IPS-NIHi11 (cell line): ENCODE measurements around the gene MEIS2.
A peak's percentile ranks its signal among the peaks of the same experiment; 100 is the strongest.

Experiments
- DNase-seq: peaks from one replicate; pipeline ENCODE4 v3.0.0; 2012; ENCODE audit warnings: mixed read lengths, low spot score

Gene MEIS2

GRCh38 chr15:36964626-36965025, 135.7 kb downstream of the MEIS2 start:
- no peak for DNase-seq

GRCh38 chr15:36961956-36962355, 138.4 kb downstream of the MEIS2 start:
- no peak for DNase-seq

DNA sequence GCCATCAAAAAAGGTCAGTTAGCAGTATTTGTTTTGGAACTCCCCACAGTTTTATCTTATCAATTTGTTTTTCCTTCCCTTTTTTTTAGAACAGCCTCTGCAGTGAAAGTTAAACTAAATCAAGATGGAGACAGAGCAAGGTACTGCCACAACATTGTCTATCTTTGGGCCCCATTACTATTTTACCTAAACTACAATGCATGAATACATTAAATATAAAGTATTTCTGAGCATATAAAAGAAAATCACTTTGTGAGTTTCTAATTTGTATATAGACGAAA, 139.5 kb downstream of the MEIS2 start:
- DNase-seq = no peak

- DNase-seq = no peak
These were observed 140.0 kb downstream of the MEIS2 start for GRCh38 chr15:36960179-36960946.

DNA sequence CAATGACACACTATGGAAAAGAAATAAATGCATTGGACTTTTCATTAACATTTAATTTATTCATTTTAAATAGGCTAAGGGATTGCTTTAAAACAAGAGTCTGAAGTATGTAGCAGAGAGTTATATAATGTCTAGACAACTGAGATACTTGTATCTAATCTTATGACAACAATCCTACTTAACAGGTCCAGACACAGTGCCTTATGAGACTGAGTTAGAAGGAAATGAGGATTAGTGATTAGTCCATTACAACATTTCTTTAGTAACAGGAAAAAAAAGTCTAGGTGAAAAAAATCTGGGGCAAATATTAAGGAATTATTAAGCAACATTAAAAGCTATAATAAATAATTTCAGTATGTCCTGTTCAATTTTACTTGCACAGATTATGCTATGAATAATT, 140.6 kb downstream of the MEIS2 start:
- no peak for DNase-seq

DNA sequence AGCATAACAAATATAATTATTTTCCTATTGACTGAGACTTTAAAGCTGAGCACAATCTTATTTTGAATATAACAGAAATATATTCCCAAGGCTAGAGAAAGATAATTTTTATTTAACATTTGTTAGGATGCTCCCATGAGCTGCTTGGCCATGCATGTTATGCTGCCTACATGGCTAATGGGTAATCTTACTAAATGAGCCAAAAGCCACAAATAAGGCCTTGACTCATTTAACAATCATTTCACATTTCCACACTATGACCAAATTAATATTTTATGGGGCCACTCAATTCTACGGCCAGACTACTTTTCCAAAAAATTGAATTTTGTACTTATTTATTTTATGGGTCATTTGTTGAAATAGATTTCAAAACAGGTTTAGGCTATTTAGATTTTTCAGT, 141.7 kb downstream of the MEIS2 start:
- no peak for DNase-seq

GRCh38 chr15:36954486-36954885, 145.9 kb downstream of the MEIS2 start:
- no peak for DNase-seq

DNA sequence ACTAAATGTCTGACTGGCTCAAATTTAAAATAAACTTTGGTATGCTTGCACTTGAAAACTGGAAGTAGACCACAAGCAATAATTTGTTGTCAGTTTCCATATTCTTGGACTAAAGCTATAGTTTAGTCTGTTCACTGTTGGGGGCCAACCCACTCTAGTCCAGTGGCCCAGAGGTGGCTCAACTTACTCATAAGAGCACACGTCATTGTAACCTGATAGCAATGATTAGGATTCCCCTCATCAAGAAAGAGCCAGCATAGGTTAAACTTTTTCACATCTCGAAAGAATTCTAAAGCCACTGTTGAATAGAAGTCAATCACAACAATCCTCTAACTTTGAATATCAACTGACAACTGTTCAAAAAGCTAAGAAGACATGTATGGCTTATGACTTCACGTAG, 147.0 kb downstream of the MEIS2 start:
- DNase-seq = no peak

DNA sequence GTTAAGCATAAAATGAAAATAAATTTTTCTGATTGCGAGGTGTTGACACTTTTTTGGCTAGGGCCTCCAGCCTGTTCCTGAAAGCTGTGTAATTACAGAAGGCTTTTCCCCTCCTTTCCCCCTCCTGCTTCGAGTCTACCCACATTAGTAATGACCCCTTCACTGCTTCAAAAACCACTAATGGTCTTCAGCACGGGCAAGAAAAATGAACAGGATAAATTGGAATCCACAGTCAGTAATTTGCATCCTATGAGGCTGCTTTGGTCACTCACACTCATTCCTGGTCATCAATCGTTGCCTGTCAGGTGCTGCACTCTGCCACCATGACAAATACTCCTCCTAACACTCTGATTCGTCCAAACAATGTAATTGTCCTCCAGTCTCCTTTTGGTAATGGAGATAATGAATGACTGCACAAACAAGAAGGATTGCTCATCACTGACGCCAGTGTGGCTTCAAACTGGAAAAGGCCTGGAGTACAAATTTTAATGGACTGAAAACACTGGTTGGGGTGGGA, 148.6 kb downstream of the MEIS2 start:
- DNase-seq = no peak

- DNase-seq = no peak
These were observed 150.0 kb downstream of the MEIS2 start for GRCh38 chr15:36950371-36950770.

DNA sequence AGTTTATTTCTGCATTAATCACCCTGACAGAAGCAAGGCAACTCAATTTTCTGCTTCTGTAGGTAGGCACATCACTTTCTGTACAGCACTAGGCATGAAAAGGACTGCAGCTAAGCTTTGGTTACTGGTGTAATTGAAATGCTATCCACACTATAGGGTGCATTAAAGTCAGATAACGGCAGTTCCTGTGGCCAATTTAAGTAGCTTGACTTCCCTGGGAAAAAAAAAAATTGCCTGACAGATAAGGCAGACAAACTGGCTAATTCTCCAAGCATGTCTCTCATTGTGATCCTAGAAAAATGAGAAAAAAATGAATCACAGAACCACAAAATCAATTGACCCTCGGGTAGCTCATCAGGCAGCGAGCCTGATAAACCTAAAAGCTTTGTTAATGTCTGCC, 151.4 kb downstream of the MEIS2 start:
- no peak for DNase-seq

- DNase-seq = no peak
These were observed 153.2 kb downstream of the MEIS2 start for GRCh38 chr15:36947035-36947719.

- no peak for DNase-seq
These were observed 155.9 kb downstream of the MEIS2 start for GRCh38 chr15:36944442-36944841.

DNA sequence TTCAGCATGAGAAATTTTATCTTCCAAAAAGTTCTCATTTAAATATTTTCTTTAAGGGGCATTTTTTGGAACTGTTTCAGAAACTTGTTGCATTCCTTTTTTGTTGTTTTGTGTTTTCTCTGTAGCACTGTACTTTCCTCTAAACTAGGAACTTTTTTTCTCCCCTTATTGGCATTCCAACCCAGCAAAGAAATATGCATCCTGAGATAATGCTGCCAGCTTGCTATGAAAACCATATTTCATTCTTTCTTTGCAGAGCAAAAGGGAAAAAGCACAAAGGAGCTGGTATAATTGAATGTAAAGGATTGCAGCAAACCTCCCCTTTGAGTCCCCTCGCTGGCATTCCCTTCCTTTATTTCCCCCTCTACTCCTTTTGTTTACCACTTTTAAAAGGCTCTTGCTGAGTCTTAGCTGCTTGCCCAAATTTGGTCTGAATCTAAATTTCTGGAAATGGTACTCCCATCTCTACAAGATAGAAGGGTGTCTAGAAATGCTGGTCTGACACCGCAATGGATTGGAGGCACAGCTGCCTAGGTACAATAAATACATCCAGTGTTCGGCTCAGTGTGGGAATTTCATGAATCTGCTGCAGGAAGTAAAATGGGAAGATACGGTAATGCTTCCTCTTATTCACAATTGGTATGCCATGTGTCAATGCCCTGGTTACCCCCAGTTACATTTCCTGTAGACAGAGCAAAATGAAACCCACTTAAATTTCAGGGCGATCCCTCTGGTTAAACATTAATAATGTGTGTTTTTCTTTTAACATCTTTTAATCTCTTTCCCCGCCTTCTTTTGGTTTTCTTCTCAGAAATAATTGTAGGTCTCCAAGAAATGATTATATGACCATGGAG, 156.6 kb downstream of the MEIS2 start:
- peak; percentile 7 for DNase-seq

DNA sequence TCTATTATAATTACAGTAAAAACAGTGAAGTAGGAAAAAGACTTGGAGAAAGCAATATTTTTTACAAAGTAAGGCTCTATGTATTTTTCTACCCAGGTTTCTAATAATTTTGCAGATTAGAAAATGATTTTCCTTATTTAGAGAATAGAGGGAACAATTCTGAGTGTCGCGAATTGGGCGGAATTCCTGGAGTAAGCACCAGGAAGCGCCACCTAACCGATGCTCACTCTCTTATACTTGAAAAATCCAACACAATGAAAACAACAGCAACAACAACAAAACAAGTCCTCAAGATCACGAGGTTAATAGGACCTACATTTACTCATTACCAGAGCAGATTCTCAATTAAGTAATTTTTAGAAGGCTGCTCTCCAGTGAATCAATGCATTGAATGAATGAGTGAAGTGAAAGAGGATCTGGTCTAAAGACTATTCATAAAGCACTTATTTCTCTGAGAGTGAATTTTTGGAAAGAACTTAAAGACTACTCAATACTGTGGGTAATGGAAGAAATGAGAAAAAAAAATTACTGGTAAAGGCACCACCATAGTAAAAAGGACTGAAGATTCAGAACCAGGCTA, 158.0 kb downstream of the MEIS2 start:
- no peak for DNase-seq

DNA sequence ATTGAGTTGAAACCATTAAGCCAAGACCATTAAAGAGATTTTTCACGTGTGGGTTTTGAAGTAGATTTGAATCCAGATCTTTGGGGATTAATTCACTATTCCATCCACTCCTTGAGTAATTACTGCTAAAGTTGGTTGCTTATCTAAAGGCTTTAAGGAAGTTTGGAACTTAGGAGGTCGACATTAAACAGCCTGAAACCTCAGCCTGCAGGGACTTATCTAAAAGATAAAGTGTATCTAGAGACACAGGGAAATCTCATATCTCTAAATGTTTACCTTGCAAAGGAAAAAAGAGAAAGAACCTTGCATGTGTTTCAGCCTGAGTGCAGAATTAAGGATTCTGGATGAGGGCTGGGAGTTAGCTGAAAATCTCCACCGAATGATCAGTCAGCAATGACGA, 158.6 kb downstream of the MEIS2 start:
- no peak for DNase-seq

DNA sequence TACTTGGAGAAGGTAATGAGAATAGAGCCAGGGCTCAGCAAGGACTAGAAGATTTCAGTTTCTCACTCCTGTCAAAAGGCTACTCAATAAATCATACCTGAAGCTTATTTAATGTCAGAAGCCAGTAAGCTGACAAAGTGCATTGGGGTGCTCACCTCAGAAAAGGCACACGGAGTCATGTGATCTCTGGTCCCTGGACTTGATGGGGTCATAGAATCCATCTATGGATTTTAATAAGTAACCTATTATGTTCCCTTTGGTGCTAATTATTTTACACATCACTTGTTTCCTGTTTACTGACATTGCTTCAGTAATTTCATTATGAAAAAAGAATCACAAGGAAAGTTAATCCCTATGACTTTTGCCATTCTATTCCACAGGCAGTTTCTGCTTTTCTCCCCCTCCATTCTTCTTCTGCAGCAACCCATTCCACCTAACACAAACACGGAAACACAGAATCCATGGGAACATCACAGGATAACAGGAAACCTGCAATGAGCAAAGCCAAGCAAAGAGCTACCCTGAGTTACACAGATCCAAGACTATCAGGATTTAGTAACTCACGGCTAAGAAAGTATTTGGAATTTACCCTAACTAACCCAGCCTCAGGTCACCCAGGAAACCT, 159.6 kb downstream of the MEIS2 start:
- no peak for DNase-seq

DNA sequence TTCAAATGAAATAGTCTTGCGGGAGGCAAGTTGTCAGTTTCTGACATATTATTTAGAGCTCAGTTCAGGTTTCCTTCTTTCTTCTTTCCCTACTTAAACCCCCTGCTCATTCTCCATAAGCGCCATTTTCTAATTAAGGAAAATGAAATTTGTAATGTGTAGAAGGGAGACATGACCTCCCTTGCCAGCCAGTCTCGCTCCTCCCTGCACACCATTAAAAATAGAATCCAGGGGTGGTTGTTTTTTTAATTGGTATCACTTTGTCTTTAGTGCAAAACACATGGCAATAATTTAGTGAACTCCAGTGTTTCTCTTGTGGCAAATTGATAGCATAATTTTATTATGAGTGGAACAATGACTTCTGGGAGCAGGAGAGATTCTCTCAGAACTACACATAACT, 160.1 kb downstream of the MEIS2 start:
- DNase-seq = no peak

GRCh38 chr15:36938764-36939163, 161.6 kb downstream of the MEIS2 start:
- DNase-seq = no peak

- no peak for DNase-seq
These were observed 162.2 kb downstream of the MEIS2 start for GRCh38 chr15:36938131-36938530.

DNA sequence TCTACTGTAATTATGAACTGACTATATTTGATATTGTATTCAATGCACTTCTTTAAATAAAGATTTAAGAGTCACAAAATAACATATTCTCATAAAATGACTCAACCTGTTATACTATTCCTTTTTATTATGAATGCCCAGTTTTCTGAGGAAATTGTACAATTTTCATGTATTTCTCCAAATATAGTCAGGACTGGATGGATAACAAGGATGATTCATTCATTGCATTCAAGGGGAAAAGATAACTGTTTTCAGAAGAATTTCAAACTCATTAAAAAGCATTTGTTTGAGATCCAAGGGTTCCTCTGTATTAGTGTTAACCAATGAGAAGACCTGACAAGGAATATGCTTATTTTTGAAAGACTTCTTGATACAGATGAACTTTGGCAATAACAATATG, 163.7 kb downstream of the MEIS2 start:
- DNase-seq = no peak
